ENCODE data around the gene PXN.

The PXN gene

GRCh38 chr12:120265473-120266179, at the start of gene PXN:
Gene PXN (minus strand): TSS chr12:120265730. CDS start chr12:120265629, 101 bp downstream.
- DNase-seq, result peak; percentile 95

GRCh38 chr12:120314220-120314619, 48.7 kb upstream of the PXN start:
- DNase-seq, result peak; percentile 72

GRCh38 chr12:120301962-120302815, 36.7 kb upstream of the PXN start, which contains the start of gene SIRT4:
Gene SIRT4 (plus strand): TSS chr12:120302321. CDS start chr12:120303562, 1,241 bp downstream.
- DNase-seq, result peak; percentile 95

- peak; percentile 98 for DNase-seq
These were observed 27.4 kb upstream of the PXN start, which contains the start of gene RNU4-1 for GRCh38 chr12:120292661-120293531. Gene RNU4-1 (minus strand): TSS chr12:120293237.

- DNase-seq, result no peak
These were observed 26.8 kb upstream of the PXN start for GRCh38 chr12:120292411-120292660.

GRCh38 chr12:120290609-120291305, 25.2 kb upstream of the PXN start:
- peak; percentile 87 for DNase-seq

- DNase-seq, result no peak
These were observed 22.0 kb upstream of the PXN start for GRCh38 chr12:120287491-120287890.

- peak; percentile 89 for DNase-seq
These were observed 21.4 kb upstream of the PXN start for GRCh38 chr12:120286768-120287490.

- DNase-seq, result no peak
These were observed 18.9 kb upstream of the PXN start for GRCh38 chr12:120284381-120284780.

GRCh38 chr12:120283318-120283717, 17.8 kb upstream of the PXN start:
- peak; percentile 88 for DNase-seq

- DNase-seq, result no peak
These were observed 12.9 kb upstream of the PXN start for GRCh38 chr12:120278137-120279069.

GRCh38 chr12:120276734-120277133, 11.2 kb upstream of the PXN start:
- DNase-seq, result no peak

GRCh38 chr12:120267736-120268135, 2.2 kb upstream of the PXN start:
- DNase-seq, result peak; percentile 51

- DNase-seq, result no peak
These were observed 795 bp upstream of the PXN start for GRCh38 chr12:120266180-120266870.

- DNase-seq, result no peak
These were observed 542 bp downstream of the PXN start for GRCh38 chr12:120264904-120265472.

GRCh38 chr12:120264086-120264903, 1.2 kb downstream of the PXN start:
- peak; percentile 81 for DNase-seq

GRCh38 chr12:120263748-120264085, 1.8 kb downstream of the PXN start:
- peak; percentile 51 for DNase-seq

- peak; percentile 58 for DNase-seq
These were observed 2.4 kb downstream of the PXN start for GRCh38 chr12:120262852-120263747.

Data from islet precursor cell (in vitro differentiated cells).